Measurements from ENCODE around the gene MPHOSPH6.
A peak's percentile ranks its signal among the peaks of the same experiment; 100 is the strongest.
"Not testable (repeated sequence)": the region's sequence is repeated elsewhere in the genome, so short reads cannot be mapped to it uniquely, and the experiment has no call there.

Gene MPHOSPH6

GRCh38 chr16:82169861-82170845 lies at the start of gene MPHOSPH6:
MPHOSPH6 (minus strand) TSS chr16:82170224; CDS start chr16:82170175, 49 bp downstream.
- peak within 1 kb of the TSS; percentile 68 for H3K4me3 ChIP-seq (ENCODE audit: low read depth, low read length)
- TF ChIP-seq, protein P1, sequence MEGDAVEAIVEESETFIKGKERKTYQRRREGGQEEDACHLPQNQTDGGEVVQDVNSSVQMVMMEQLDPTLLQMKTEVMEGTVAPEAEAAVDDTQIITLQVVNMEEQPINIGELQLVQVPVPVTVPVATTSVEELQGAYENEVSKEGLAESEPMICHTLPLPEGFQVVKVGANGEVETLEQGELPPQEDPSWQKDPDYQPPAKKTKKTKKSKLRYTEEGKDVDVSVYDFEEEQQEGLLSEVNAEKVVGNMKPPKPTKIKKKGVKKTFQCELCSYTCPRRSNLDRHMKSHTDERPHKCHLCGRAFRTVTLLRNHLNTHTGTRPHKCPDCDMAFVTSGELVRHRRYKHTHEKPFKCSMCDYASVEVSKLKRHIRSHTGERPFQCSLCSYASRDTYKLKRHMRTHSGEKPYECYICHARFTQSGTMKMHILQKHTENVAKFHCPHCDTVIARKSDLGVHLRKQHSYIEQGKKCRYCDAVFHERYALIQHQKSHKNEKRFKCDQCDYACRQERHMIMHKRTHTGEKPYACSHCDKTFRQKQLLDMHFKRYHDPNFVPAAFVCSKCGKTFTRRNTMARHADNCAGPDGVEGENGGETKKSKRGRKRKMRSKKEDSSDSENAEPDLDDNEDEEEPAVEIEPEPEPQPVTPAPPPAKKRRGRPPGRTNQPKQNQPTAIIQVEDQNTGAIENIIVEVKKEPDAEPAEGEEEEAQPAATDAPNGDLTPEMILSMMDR (IDR thresholded peaks at IDR 0.05; ENCODE audit: insufficient read depth, low read depth, low read length, missing control alignments) = no peak
- DNase-seq (ENCODE audit: low read depth) = peak; percentile 94

- H3K4me3 ChIP-seq (ENCODE audit: low read depth, low read length) = no peak overlapping the region
- TF ChIP-seq, protein P1 (IDR thresholded peaks at IDR 0.05; ENCODE audit: insufficient read depth, low read depth, low read length, missing control alignments) = no peak
- DNase-seq (ENCODE audit: low read depth) = no peak
Measured at GRCh38 chr16:82219298-82219697, 49.3 kb upstream of the MPHOSPH6 start.

DNA sequence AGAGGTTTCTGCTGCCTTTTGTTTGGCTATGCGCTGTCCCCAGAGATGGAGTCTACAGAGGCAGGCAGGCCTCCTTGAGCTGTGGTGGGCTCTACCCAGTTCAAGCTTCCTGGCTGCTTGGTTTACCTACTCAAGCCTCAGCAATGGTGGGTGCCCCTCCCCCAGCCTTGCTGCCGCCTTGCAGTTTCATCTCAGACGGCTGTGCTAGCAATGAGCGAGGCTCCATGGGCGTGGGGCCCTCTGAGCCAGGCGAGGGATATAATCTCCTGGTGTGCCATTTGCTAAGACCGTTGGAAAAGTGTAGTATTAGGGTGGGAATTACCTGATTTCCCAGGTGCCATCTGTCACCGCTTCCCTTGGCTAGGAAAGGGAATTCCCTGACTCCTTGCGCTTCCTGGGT lies 39.3 kb upstream of the MPHOSPH6 start:
- not testable (repeated sequence) for DNase-seq (ENCODE audit: low read depth); H3K4me3 ChIP-seq (ENCODE audit: low read depth, low read length)

GRCh38 chr16:82203198-82203597 lies 33.2 kb upstream of the MPHOSPH6 start:
- TF ChIP-seq, protein P1 (IDR thresholded peaks at IDR 0.05; ENCODE audit: insufficient read depth, low read depth, low read length, missing control alignments) = no peak
- no peak overlapping the region for H3K4me3 ChIP-seq (ENCODE audit: low read depth, low read length)
- DNase-seq (ENCODE audit: low read depth) = no peak

GRCh38 chr16:82201926-82202325 lies 31.9 kb upstream of the MPHOSPH6 start:
- no peak overlapping the region for H3K4me3 ChIP-seq (ENCODE audit: low read depth, low read length)
- TF ChIP-seq, protein P1 (IDR thresholded peaks at IDR 0.05; ENCODE audit: insufficient read depth, low read depth, low read length, missing control alignments) = no peak
- no peak for DNase-seq (ENCODE audit: low read depth)

DNA sequence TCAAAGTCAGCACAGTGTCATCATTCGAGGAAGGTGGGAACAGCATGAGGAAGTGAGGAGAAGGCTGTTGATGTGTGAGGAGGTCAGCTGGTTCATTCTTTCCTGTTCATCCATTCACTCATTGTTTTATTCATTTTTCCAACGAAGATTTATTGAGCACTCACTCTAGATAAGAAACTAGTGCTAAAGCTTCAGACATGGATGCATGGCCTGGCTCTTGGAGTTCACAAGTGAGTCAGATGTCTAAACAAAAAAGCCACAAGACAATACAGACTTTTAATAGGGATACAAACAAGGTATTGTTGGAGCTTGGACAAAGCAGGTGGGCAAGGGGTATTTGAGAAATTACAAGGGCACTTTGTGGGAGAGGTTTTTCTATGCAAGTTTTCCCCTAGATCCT lies 31.3 kb upstream of the MPHOSPH6 start:
- no peak for DNase-seq (ENCODE audit: low read depth)
- no peak overlapping the region for H3K4me3 ChIP-seq (ENCODE audit: low read depth, low read length)
- TF ChIP-seq, protein P1 (IDR thresholded peaks at IDR 0.05; ENCODE audit: insufficient read depth, low read depth, low read length, missing control alignments) = no peak

- no peak for DNase-seq (ENCODE audit: low read depth)
- TF ChIP-seq, protein P1 (IDR thresholded peaks at IDR 0.05; ENCODE audit: insufficient read depth, low read depth, low read length, missing control alignments) = no peak
- no peak overlapping the region for H3K4me3 ChIP-seq (ENCODE audit: low read depth, low read length)
Measured at GRCh38 chr16:82199209-82199608, 29.2 kb upstream of the MPHOSPH6 start.
